ENCODE results near the gene MYO6.

DNA sequence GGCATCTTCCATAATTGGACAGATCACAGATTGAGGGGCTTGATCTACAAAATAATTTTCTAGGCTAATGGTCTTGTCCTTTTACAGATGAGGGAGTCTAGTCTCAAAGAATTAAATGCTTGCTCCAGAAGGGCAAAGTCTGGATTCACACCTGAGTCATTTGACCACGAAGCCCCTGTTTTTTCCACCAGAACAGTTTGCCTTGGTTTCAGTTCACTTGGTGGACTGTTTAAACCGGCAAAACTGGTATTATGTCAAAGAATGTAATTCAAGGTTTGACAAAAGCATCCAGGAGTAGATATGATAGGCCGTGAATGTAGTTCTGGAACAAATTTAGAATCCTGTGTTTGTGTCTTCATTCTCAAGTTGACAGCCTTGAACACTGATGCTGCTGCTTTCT is 3.3 kb downstream of the MYO6 start:
- TF ChIP-seq, protein P1, sequence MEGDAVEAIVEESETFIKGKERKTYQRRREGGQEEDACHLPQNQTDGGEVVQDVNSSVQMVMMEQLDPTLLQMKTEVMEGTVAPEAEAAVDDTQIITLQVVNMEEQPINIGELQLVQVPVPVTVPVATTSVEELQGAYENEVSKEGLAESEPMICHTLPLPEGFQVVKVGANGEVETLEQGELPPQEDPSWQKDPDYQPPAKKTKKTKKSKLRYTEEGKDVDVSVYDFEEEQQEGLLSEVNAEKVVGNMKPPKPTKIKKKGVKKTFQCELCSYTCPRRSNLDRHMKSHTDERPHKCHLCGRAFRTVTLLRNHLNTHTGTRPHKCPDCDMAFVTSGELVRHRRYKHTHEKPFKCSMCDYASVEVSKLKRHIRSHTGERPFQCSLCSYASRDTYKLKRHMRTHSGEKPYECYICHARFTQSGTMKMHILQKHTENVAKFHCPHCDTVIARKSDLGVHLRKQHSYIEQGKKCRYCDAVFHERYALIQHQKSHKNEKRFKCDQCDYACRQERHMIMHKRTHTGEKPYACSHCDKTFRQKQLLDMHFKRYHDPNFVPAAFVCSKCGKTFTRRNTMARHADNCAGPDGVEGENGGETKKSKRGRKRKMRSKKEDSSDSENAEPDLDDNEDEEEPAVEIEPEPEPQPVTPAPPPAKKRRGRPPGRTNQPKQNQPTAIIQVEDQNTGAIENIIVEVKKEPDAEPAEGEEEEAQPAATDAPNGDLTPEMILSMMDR (IDR thresholded peaks at IDR 0.05; ENCODE audit: borderline replicate concordance, extremely low read depth, low read length, poor library complexity, severe bottlenecking) = no peak
- TF ChIP-seq EZH2 (IDR thresholded peaks at IDR 0.05; ENCODE audit: borderline replicate concordance, low read depth, low read length, severe bottlenecking) = no peak
